NB4 (cell line): Measurements from ENCODE around the gene CORO6.

Source experiments
- CTCF ChIP-seq: IDR thresholded peaks from one replicate; pipeline ENCODE4 v1.5.1; 2012; ENCODE audit warnings: low read depth, low read length
- POLR2A ChIP-seq: IDR thresholded peaks from 2 replicates; pipeline ENCODE4 v1.6.1; 2011; ENCODE audit warnings: mild to moderate bottlenecking; ENCODE audit not compliant: insufficient read length; ENCODE audit errors: extremely low read depth

- TF ChIP-seq CTCF: no peak
- no peak for TF ChIP-seq POLR2A
These were observed 55.5 kb downstream of the CORO6 start for GRCh38 chr17:29567304-29567553.
